H1 (cell line): ENCODE data around the gene ATG4C. TPM values are rescaled to one million over a fixed set of nuclear protein-coding genes. Genes with fewer than 3 reads are reported as not detected.

Source experiments
- CEBPB ChIP-seq: IDR thresholded peaks from 2 replicates; pipeline ENCODE4 v1.6.1; 2012; ENCODE audit warnings: low read depth, low read length
- CREB1 ChIP-seq: IDR thresholded peaks from 2 replicates; pipeline ENCODE4 v1.6.1; 2012; ENCODE audit warnings: inconsistent platforms
- GTF2F1 ChIP-seq: IDR thresholded peaks from 2 replicates; pipeline ENCODE4 v1.6.1; 2012; ENCODE audit warnings: low read depth, low read length, improper control_type of control experiment, borderline replicate concordance
- KDM5A ChIP-seq: fragments of 200-600 bp; IDR thresholded peaks from 2 replicates; pipeline ENCODE4 v1.7.1; 2012; ENCODE audit warnings: mild to moderate bottlenecking, low read length, inconsistent platforms, mixed read lengths
- NRF1 ChIP-seq: IDR thresholded peaks from 2 replicates; pipeline ENCODE4 v1.6.1; 2011; ENCODE audit warnings: mild to moderate bottlenecking, low read depth, low read length, improper control_type of control experiment
- RAD21 ChIP-seq, 2 experiments: IDR thresholded peaks in 1 of 2; conservative IDR thresholded peaks in 1 of 2; 2 replicates each; pipeline ENCODE4 v1.6.1; 2011; ENCODE audit warnings: low read depth in 2 of 2, low read length in 2 of 2, improper control_type of control experiment in 1 of 2, inconsistent platforms in 1 of 2, mild to moderate bottlenecking in 1 of 2, moderate library complexity in 1 of 2
- polyA plus RNA-seq, 7 experiments: library from polyadenylated mRNA; depleted of rRNA in 3 of 7; stranded (reverse) in 5 of 7; unstranded in 2 of 7; fragments of >200 nt in 5 of 7; fragments of 200-250 nt in 2 of 7; gene quantifications; 1 replicate in 5 of 7; 2 replicates in 1 of 7; 4 replicates in 1 of 7; pipeline versions ENCODE4 v1.2.1 to v1.2.3, GENCODE V29; 2011 to 2013; ENCODE audit warnings: missing spikeins in 2 of 7, mixed read lengths in 2 of 7
- total RNA-seq: library from RNA; stranded (reverse); fragmentation: NEBNext Ultra II Directional; extraction: Animal tissue kit (Norgen Biotek cat#: 25700); gene quantifications from 2 replicates; pipeline ENCODE4 v1.2.1, GENCODE V29; 2021

Gene ATG4C
- total and polyA plus RNA-seq, 2 of the 8 experiments (the other 6 are each of a cell fraction or from before 2014, with no cell fraction given), result 5.1 to 22.2 TPM

DNA sequence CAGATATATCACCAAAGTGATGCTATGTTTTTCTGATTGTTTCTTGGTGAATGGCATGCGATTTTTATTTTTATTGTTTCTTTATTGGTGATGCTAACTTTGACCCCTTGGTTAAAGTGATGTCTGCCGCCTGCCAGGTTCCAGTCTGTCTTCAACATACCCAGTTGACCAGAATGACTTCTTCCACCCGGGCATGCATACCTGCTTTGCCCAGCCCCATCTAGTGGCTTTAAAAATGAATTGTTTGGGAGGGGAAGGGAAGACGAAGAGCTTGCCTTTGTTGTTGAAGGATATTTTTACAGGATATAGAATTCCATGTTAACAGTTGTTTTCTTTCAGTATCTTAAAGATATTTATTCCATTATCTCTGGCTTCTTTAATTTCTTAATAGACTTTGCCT lies 65.1 kb downstream of the ATG4C start (continued):
- TF ChIP-seq CREB1 (no peak), NRF1 (no peak), GTF2F1 (no peak), RAD21 (IDR thresholded peaks at IDR 0.05 in 1 of 2, conservative IDR thresholded peaks at IDR 0.05 in 1 of 2; ENCODE audit: low read depth in 2 of 2, low read length in 2 of 2) (peak; percentile 45 to 53), KDM5A (no peak), CEBPB (no peak)
